Smooth muscle cell (in vitro differentiated cells): ENCODE results near the gene NUDT17. TPM values are rescaled to one million over a fixed set of nuclear protein-coding genes. Genes with fewer than 3 reads are reported as not detected.
A peak's percentile ranks its signal among the peaks of the same experiment; 100 is the strongest.

ENCODE experiments used
- DNase-seq: peaks from one replicate; lab custom pipeline; 2025; ENCODE audit not compliant: unreplicated experiment; lab: John Stamatoyannopoulos, UW
- H2AFZ ChIP-seq: fragments of 200-600 bp; sonication (generic); 2 replicates; pipeline ENCODE4 v1.6.0; 2016; ENCODE audit warnings: antibody characterized with exemption, low read depth, mild to moderate bottlenecking
- H3F3A ChIP-seq: fragments of 200-600 bp; sonication (generic); 2 replicates; pipeline ENCODE4 v1.6.0; 2017; ENCODE audit warnings: antibody characterized with exemption, low read depth
- H3K27ac ChIP-seq: fragments of 200-600 bp; sonication (generic); 2 replicates; pipeline ENCODE4 v1.5.1; 2016; ENCODE audit warnings: low read depth, mild to moderate bottlenecking
- H3K27me3 ChIP-seq: fragments of 200-600 bp; sonication (generic); 2 replicates; pipeline ENCODE4 v1.6.1; 2016; ENCODE audit warnings: low read depth, mild to moderate bottlenecking
- H3K36me3 ChIP-seq: fragments of 200-600 bp; sonication (generic); 2 replicates; pipeline ENCODE4 v1.5.1; 2016; ENCODE audit warnings: low read depth
- H3K4me1 ChIP-seq: fragments of 200-600 bp; sonication (generic); 2 replicates; pipeline ENCODE4 v1.5.1; 2016; ENCODE audit warnings: low read depth
- H3K4me2 ChIP-seq: fragments of 200-600 bp; sonication (generic); 2 replicates; pipeline ENCODE4 v1.6.0; 2016; ENCODE audit warnings: mild to moderate bottlenecking
- H3K4me3 ChIP-seq: fragments of 200-600 bp; sonication (generic); 2 replicates; pipeline ENCODE4 v1.5.1; 2016; ENCODE audit warnings: mild to moderate bottlenecking
- H3K79me2 ChIP-seq: fragments of 200-600 bp; sonication (generic); 2 replicates; pipeline ENCODE4 v1.6.0; 2016; ENCODE audit warnings: low read depth, mild to moderate bottlenecking
- H3K9ac ChIP-seq: fragments of 200-600 bp; sonication (generic); 2 replicates; pipeline ENCODE4 v1.6.0; 2016; ENCODE audit warnings: low read depth
- H3K9me3 ChIP-seq: fragments of 200-600 bp; sonication (generic); replicated peaks from 2 replicates; pipeline ENCODE4 v1.5.1; 2016; ENCODE audit warnings: low read depth
- H4K20me1 ChIP-seq: fragments of 200-600 bp; sonication (generic); 2 replicates; pipeline ENCODE4 v1.6.0; 2016; ENCODE audit warnings: low read depth
- WGBS: methylation state at CpG from one replicate; pipeline ENCODE4 v1.1.7; 2016; ENCODE audit warnings: low lambda C conversion rate; 5-methylcytosine and 5-hydroxymethylcytosine counted together
- polyA plus RNA-seq: library from polyadenylated mRNA; unstranded; fragments of >200 nt; fragmentation: Nextera tagmentation; extraction: Ambion mirVana; gene quantifications from 2 replicates; pipeline ENCODE4 v1.2.1, GENCODE V29; 2016
- total RNA-seq: library from RNA; depleted of rRNA; stranded (reverse); fragments of >200 nt; gene quantifications from 2 replicates; pipeline ENCODE4 v1.2.3, GENCODE V29; 2014
- TF ChIP-seq, protein P1 (sequence below): fragments of 200-600 bp; sonication (generic); IDR thresholded peaks from 2 replicates; pipeline ENCODE4 v1.5.1; 2017; ENCODE audit warnings: borderline replicate concordance, mild to moderate bottlenecking, antibody characterized with exemption; ENCODE audit not compliant: insufficient read depth, poor library complexity, severe bottlenecking

Gene NUDT17
- total and polyA plus RNA-seq, 2 experiments from 2014 or later = 2.5 to 6.8 TPM

DNA sequence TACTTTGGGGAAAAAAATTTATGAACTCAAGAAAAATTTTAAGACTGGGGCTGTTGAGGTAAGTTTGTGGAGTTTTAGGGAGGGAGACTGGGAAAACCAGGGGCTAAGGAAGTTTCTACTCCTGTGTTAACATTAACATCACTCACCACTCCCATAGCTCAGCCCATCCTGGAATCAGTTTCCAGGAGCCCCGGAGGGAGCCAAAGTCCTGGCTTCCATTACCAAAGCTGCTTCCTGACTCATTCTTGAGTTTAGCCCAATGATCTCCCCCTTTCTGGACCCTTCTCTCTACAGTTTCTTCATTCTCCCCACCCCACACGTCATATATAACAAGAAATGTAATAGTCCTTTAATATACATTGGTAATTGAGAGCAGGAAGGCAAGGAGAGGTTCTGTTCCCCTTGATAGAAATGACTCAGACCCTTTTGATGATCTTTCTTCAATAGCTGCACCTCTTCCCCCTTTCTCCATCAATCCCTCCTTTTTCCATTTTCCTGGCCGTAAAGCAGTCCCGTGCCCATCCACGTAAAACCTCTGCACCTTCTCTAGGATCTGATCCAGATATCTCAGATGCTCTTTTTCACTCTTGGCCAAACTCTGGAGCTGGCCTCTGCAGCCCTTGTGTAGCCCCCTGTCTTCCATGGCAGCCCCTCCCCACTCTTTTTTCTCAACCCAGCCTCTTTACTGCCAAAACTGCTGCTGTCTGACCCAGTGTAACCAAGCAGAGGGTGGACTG, 18.0 kb downstream of the NUDT17 start:
- H3K4me3 ChIP-seq = no peak overlapping the region
- no peak overlapping the region for H2AFZ ChIP-seq
- H3K36me3 ChIP-seq = no peaks in the 10 kb centered on the region
- no peak overlapping the region for H3K27ac ChIP-seq
- H4K20me1 ChIP-seq = no peaks in the 10 kb centered on the region
- 83% methylated on average over 5 of the region's 5 CpGs for WGBS
- no peak for DNase-seq
- H3F3A ChIP-seq = peaks cover 6% of the 10 kb centered on the region
- H3K27me3 ChIP-seq = peaks cover 3% of the 10 kb centered on the region
- no peaks in the 10 kb centered on the region for H3K79me2 ChIP-seq
- H3K4me2 ChIP-seq = no peak overlapping the region
- H3K9ac ChIP-seq = no peak overlapping the region
- H3K9me3 ChIP-seq = no peaks in the 10 kb centered on the region
- H3K4me1 ChIP-seq = no peaks in the 10 kb centered on the region
- TF ChIP-seq, protein P1, sequence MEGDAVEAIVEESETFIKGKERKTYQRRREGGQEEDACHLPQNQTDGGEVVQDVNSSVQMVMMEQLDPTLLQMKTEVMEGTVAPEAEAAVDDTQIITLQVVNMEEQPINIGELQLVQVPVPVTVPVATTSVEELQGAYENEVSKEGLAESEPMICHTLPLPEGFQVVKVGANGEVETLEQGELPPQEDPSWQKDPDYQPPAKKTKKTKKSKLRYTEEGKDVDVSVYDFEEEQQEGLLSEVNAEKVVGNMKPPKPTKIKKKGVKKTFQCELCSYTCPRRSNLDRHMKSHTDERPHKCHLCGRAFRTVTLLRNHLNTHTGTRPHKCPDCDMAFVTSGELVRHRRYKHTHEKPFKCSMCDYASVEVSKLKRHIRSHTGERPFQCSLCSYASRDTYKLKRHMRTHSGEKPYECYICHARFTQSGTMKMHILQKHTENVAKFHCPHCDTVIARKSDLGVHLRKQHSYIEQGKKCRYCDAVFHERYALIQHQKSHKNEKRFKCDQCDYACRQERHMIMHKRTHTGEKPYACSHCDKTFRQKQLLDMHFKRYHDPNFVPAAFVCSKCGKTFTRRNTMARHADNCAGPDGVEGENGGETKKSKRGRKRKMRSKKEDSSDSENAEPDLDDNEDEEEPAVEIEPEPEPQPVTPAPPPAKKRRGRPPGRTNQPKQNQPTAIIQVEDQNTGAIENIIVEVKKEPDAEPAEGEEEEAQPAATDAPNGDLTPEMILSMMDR = no peak

- Histone ChIP-seq H3K27me3 (peaks cover 3% of the 10 kb centered on the region), H3K79me2 (no peaks in the 10 kb centered on the region), H3K4me2 (no peak overlapping the region), H3K9me3 (no peaks in the 10 kb centered on the region), H4K20me1 (no peaks in the 10 kb centered on the region), H3K4me3 (no peak overlapping the region), H3K9ac (no peak overlapping the region), H3K27ac (no peak overlapping the region), H3K4me1 (peaks cover 6% of the 10 kb centered on the region), H2AFZ (no peak overlapping the region), H3F3A (no peaks in the 10 kb centered on the region), H3K36me3 (no peaks in the 10 kb centered on the region)
- DNase-seq = no peak
- TF ChIP-seq, protein P1 = no peak
- WGBS = 88% methylated on average over 4 of the region's 4 CpGs
These were observed 22.8 kb downstream of the NUDT17 start for GRCh38 chr1:145868232-145868631.

DNA sequence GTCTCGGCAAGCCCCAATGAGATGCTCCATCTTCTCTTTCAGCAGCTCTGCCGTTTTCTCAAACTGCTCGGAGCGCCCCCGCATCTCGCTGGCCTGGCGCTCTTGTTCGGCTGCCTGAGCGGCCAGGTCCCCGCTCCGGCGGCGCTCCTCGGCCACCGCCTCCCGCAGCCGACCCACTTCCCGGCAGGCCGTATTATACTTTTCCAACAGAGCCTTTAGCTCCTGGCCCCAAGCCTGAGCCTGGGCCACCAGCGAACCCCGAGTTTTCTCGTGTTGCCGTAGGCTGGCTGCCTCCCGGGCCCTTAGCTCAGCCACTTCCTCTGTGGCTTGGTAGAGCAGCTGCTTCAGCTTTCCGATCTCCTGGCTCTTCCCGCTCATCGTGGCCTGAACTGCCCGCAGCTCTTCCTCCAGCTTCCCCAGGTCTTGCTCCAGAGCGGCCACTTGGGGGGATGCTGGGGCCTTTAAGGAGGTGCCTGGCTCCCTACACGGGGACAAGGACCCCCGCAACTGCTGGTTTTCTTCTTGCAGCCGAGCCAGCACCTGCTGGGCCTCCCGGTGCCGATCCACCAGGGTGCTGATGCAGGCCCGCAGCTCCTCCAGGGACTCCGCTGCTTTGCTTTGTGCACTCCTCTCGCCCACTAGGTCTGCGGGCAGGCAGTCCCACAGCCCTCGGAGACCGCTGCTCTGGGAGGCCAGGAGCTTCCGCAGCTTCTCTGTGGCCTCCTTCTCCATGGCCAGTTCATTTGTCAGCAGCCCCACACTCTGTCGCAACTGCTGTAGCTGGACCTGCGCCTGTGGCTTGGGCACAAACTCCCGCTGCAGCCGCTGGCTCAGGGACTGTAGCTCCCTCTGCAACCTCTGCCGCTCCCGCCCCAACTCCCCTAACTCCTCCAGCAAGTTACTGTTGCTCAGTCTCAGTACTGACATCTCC, 26.8 kb downstream of the NUDT17 start:
- 30% methylated on average over 47 of the region's 47 CpGs for WGBS

More for the DNA sequence above, 26.8 kb downstream of the NUDT17 start:
- Histone ChIP-seq H3K4me1 (peaks cover 6% of the 10 kb centered on the region), H3F3A (no peaks in the 10 kb centered on the region), H3K9me3 (no peaks in the 10 kb centered on the region), H3K36me3 (no peaks in the 10 kb centered on the region), H3K9ac (peak overlapping the region; percentile 18), H4K20me1 (no peaks in the 10 kb centered on the region), H2AFZ (peak overlapping the region; percentile 97), H3K4me2 (peak overlapping the region; percentile 85), H3K27me3 (no peaks in the 10 kb centered on the region), H3K4me3 (peak overlapping the region; percentile 38), H3K79me2 (no peaks in the 10 kb centered on the region), H3K27ac (no peak overlapping the region)
- DNase-seq = no peak
- TF ChIP-seq, protein P1 = no peak
